K562 (cell line): ENCODE measurements around the gene GXYLT2. TPM values are rescaled to one million over a fixed set of nuclear protein-coding genes. Genes with fewer than 3 reads are reported as not detected.

Source experiments
- CC2D1A ChIP-seq: fragments of 450-650 bp; IDR thresholded peaks from 2 replicates; pipeline ENCODE4 v1.6.1; 2017; ENCODE audit warnings: mild to moderate bottlenecking
- CHD7 ChIP-seq: fragments of 200-600 bp; sonication (generic); IDR thresholded peaks from one replicate; pipeline ENCODE4 v1.6.1; 2012; ENCODE audit warnings: mild to moderate bottlenecking, low read depth, low read length, inconsistent platforms
- E2F3 ChIP-seq: fragments of 250-450 bp; sonication (Bioruptor Pico); IDR thresholded peaks from 2 replicates; pipeline ENCODE4 v1.4.0; 2020; ENCODE audit warnings: mild to moderate bottlenecking
- E2F6 ChIP-seq, 2 experiments: IDR thresholded peaks; 2 replicates each; pipeline ENCODE4 v1.6.1; 2011; ENCODE audit warnings: borderline replicate concordance in 1 of 2, control low read depth in 1 of 2, low read depth in 1 of 2, low read length in 1 of 2, mild to moderate bottlenecking in 1 of 2, mixed read lengths in 1 of 2, moderate library complexity in 1 of 2; ENCODE audit not compliant: insufficient read depth in 1 of 2, insufficient read length in 1 of 2, poor library complexity in 1 of 2, severe bottlenecking in 1 of 2; ENCODE audit errors: extremely low read depth in 1 of 2
- HOMEZ ChIP-seq: fragments of 250-450 bp; sonication (Bioruptor Pico); IDR thresholded peaks from 2 replicates; pipeline ENCODE4 v1.4.0; 2020; ENCODE audit warnings: mild to moderate bottlenecking, moderate library complexity
- MYBL2 ChIP-seq, 2 experiments: fragments of 450-650 bp in 1 of 2; sonication (generic) in 1 of 2; formaldehyde crosslinking in 1 of 2; IDR thresholded peaks; 2 replicates each; pipeline versions ENCODE4 v1.6.1 to v1.8.1; 2017 to 2022; ENCODE audit warnings: borderline replicate concordance in 1 of 2, inconsistent platforms in 1 of 2, low read depth in 1 of 2, mild to moderate bottlenecking in 1 of 2, missing genetic modification reagents in 1 of 2, moderate library complexity in 1 of 2
- polyA plus RNA-seq, 8 experiments: library from polyadenylated mRNA; depleted of rRNA in 4 of 8; stranded (reverse) in 5 of 8; unstranded in 3 of 8; fragments of >200 nt; fragmentation: Nextera tagmentation in 2 of 8; fragmentation: Illumina TruSeq in 1 of 8; extraction: Ambion mirVana in 2 of 8; extraction: Trizol in 1 of 8; gene quantifications; 2 replicates each; pipeline versions ENCODE4 v1.2.1 to v1.2.3, GENCODE V29; 2011 to 2014; ENCODE audit warnings: inconsistent platforms in 1 of 8, missing spikeins in 1 of 8
- total RNA-seq, 7 experiments: library from RNA; depleted of rRNA in 6 of 7; stranded (reverse); fragments of >200 nt in 6 of 7; fragmentation: Illumina TruSeq in 2 of 7; extraction: Trizol in 2 of 7; gene quantifications; 2 replicates each; pipeline versions ENCODE4 v1.2.1 to v1.2.3, GENCODE V29; 2011 to 2021; ENCODE audit warnings: low replicate concordance in 1 of 7

GXYLT2 gene
- total and polyA plus RNA-seq, 9 of the 15 experiments (the other 6 are each of a cell fraction or from before 2014, with no cell fraction given) = 0.71 to 6.0 (median 3.3) TPM

- TF ChIP-seq CHD7 = no peak
- TF ChIP-seq CC2D1A = peak; percentile 33; the same call in 1 of the 2 replicates
- no peak for TF ChIP-seq MYBL2 (IDR thresholded peaks at IDR 0.05; ENCODE audit: low read depth)
- no peak for TF ChIP-seq MYBL2 (CRISPR knock-in tag; IDR thresholded peaks at IDR 0.05; ENCODE audit: borderline replicate concordance)
- no peak for TF ChIP-seq HOMEZ (CRISPR knock-in tag)
- no peak for TF ChIP-seq E2F6 (IDR thresholded peaks at IDR 0.05; ENCODE audit: borderline replicate concordance in 1 of 2, extremely low read depth in 1 of 2, insufficient read depth in 1 of 2, insufficient read length in 1 of 2, low read depth in 1 of 2, low read length in 1 of 2, poor library complexity in 1 of 2, severe bottlenecking in 1 of 2)
- TF ChIP-seq E2F3 (CRISPR knock-in tag) = no peak
- TF ChIP-seq, all 486 proteins: peak for 4
Observed at GRCh38 chr3:72924055-72924454, 36.2 kb downstream of the GXYLT2 start (continued).
